Measurements from ENCODE around the gene ZCCHC7. TPM values are rescaled to one million over a fixed set of nuclear protein-coding genes. Genes with fewer than 3 reads are reported as not detected.

The ZCCHC7 gene
- total and polyA plus RNA-seq, 9 of the 15 experiments (the other 6 are each of a cell fraction or from before 2014, with no cell fraction given), result 34.1 to 68.9 (median 48.8) TPM

DNA sequence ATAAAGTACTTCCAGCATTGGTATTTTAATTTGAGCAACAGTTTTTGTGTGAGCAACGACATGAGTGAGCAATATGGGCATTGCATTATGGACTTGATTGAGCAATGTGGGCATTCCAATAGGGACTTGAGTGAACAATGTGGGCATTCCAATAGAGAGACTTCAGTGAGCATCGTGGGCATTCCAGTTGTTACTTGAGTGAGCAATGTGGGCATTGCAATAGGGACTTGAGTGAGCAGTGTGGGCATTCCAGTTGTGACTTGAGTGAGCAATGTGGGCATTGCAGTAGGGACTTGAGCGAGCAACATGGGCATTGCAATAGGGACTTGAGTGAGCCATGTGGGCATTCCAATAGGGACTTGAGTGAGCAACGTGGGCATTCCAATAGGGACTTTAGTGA is 52.2 kb downstream of the ZCCHC7 start (continued):
- TF ChIP-seq MECOM (CRISPR knock-in tag; IDR thresholded peaks at IDR 0.05), result no peak
- no peak for TF ChIP-seq RBM15 (IDR thresholded peaks at IDR 0.05; ENCODE audit: insufficient read depth, low read length)
- TF ChIP-seq, protein P1, sequence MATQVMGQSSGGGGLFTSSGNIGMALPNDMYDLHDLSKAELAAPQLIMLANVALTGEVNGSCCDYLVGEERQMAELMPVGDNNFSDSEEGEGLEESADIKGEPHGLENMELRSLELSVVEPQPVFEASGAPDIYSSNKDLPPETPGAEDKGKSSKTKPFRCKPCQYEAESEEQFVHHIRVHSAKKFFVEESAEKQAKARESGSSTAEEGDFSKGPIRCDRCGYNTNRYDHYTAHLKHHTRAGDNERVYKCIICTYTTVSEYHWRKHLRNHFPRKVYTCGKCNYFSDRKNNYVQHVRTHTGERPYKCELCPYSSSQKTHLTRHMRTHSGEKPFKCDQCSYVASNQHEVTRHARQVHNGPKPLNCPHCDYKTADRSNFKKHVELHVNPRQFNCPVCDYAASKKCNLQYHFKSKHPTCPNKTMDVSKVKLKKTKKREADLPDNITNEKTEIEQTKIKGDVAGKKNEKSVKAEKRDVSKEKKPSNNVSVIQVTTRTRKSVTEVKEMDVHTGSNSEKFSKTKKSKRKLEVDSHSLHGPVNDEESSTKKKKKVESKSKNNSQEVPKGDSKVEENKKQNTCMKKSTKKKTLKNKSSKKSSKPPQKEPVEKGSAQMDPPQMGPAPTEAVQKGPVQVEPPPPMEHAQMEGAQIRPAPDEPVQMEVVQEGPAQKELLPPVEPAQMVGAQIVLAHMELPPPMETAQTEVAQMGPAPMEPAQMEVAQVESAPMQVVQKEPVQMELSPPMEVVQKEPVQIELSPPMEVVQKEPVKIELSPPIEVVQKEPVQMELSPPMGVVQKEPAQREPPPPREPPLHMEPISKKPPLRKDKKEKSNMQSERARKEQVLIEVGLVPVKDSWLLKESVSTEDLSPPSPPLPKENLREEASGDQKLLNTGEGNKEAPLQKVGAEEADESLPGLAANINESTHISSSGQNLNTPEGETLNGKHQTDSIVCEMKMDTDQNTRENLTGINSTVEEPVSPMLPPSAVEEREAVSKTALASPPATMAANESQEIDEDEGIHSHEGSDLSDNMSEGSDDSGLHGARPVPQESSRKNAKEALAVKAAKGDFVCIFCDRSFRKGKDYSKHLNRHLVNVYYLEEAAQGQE (IDR thresholded peaks at IDR 0.05; ENCODE audit: borderline replicate concordance), result no peak
- TF ChIP-seq, protein P1 (CRISPR knock-in tag; IDR thresholded peaks at IDR 0.05; ENCODE audit: low read depth), result no peak
